B cell (primary cell): ENCODE measurements around the gene ICOS. TPM values are rescaled to one million over a fixed set of nuclear protein-coding genes. Genes with fewer than 3 reads are reported as not detected.

Source experiments
- ATAC-seq: fragments of 200-7000 bp; cut with Tn5 transposase; one replicate; pipeline ENCODE4 v1.10.0; 2021; ENCODE audit warnings: low read depth, mild to moderate bottlenecking, moderate number of reproducible peaks, moderate library complexity
- CTCF ChIA-PET: fragments of 350-600 bp; sonication (Branson Sonifier 250); formaldehyde crosslinking; loops from one replicate; lab custom pipeline; 2021; ENCODE audit warnings: antibody characterized with exemption, inconsistent platforms; lab: Charles Lee
- POLR2A ChIA-PET: fragments of 350-600 bp; sonication (Branson Sonifier 250); formaldehyde crosslinking; loops from one replicate; lab custom pipeline; 2021; ENCODE audit warnings: antibody characterized with exemption; lab: Charles Lee
- DNase-seq: peaks from one replicate; pipeline ENCODE4 v3.0.0; 2013
- H2AFZ ChIP-seq: 2 replicates; pipeline ENCODE4 v1.6.1; 2012; ENCODE audit warnings: mild to moderate bottlenecking, low read depth, low read length; ENCODE audit not compliant: insufficient read depth, poor library complexity, severe bottlenecking
- H3K27ac ChIP-seq, 2 donors: 1 replicate in 1 of 2; 2 replicates in 1 of 2; pipeline ENCODE4 v1.5.1; 2012 to 2013; ENCODE audit warnings: low read length in 2 of 2, mild to moderate bottlenecking in 2 of 2, moderate library complexity in 1 of 2
- H3K27me3 ChIP-seq, 4 experiments: fragments of 200-600 bp in 1 of 4; sonication (generic) in 1 of 4; replicated peaks in 1 of 4; 1 replicate in 2 of 4; 2 replicates in 2 of 4; pipeline versions ENCODE4 v1.6.1 to v1.7.0; 2013 to 2016; ENCODE audit warnings: low read length in 3 of 4, mild to moderate bottlenecking in 2 of 4, mixed read lengths in 1 of 4, moderate library complexity in 1 of 4; ENCODE audit not compliant: insufficient read depth in 4 of 4, control insufficient read depth in 3 of 4; ENCODE audit errors: control extremely low read depth in 1 of 4
- H3K36me3 ChIP-seq, 2 experiments: replicated peaks in 1 of 2; 1 replicate in 1 of 2; 2 replicates in 1 of 2; pipeline versions ENCODE4 v1.6.1 to v1.7.1; 2013; ENCODE audit warnings: low read length in 1 of 2; ENCODE audit not compliant: insufficient read depth in 2 of 2, control insufficient read depth in 1 of 2; ENCODE audit errors: control extremely low read depth in 1 of 2, extremely low read depth in 1 of 2
- H3K4me1 ChIP-seq, 2 donors: fragments of 200-600 bp in 1 of 2; sonication (generic) in 1 of 2; 1 replicate in 1 of 2; 2 replicates in 1 of 2; pipeline versions ENCODE4 v1.5.1 to v1.6.1; 2013 to 2017; ENCODE audit warnings: low read length in 2 of 2; ENCODE audit not compliant: control insufficient read depth in 2 of 2, insufficient read depth in 2 of 2
- H3K4me2 ChIP-seq: replicated peaks from 2 replicates; pipeline ENCODE3; 2012; ENCODE audit warnings: mild to moderate bottlenecking, low read depth, low read length; ENCODE audit not compliant: poor library complexity, severe bottlenecking
- H3K4me3 ChIP-seq, 5 experiments: fragments of 200-600 bp in 1 of 5; sonication (generic) in 1 of 5; 1 replicate in 3 of 5; 2 replicates in 2 of 5; pipeline versions ENCODE4 v1.5.1 to v1.7.0; 2011 to 2016; ENCODE audit warnings: low read length in 4 of 5, mild to moderate bottlenecking in 4 of 5, low read depth in 2 of 5, control low read depth in 1 of 5, moderate library complexity in 1 of 5; ENCODE audit not compliant: insufficient read depth in 1 of 5; ENCODE audit errors: control extremely low read depth in 1 of 5, extremely low read depth in 1 of 5
- H3K79me2 ChIP-seq: fragments of 200-600 bp; sonication (generic); one replicate; pipeline ENCODE4 v1.6.0; 2016; ENCODE audit warnings: low read length; ENCODE audit not compliant: control insufficient read depth, insufficient read depth
- H3K9ac ChIP-seq: fragments of 200-600 bp; sonication (generic); 2 replicates; pipeline ENCODE4 v1.6.1; 2017; ENCODE audit warnings: mild to moderate bottlenecking, low read length, moderate library complexity
- H3K9me3 ChIP-seq, 3 donors: one replicate each; pipeline versions ENCODE4 v1.6.1 to v1.7.1; 2013; ENCODE audit warnings: low read length in 2 of 3; ENCODE audit not compliant: control insufficient read depth in 2 of 3, insufficient read depth in 1 of 3; ENCODE audit errors: control extremely low read depth in 1 of 3
- H4K20me1 ChIP-seq: 2 replicates; pipeline ENCODE4 v1.6.0; 2012; ENCODE audit warnings: mild to moderate bottlenecking, low read length; ENCODE audit not compliant: insufficient read depth, control insufficient read depth, poor library complexity, severe bottlenecking
- H3K27ac Mint-ChIP-seq: one replicate; pipeline ENCODE4 v1.8.0; 2021; ENCODE audit warnings: mixed read lengths
- H3K27me3 Mint-ChIP-seq: one replicate; pipeline ENCODE4 v1.8.0; 2021; ENCODE audit warnings: mixed read lengths
- H3K4me1 Mint-ChIP-seq: one replicate; pipeline ENCODE4 v1.8.0; 2021; ENCODE audit warnings: mixed read lengths
- H3K4me3 Mint-ChIP-seq: one replicate; pipeline ENCODE4 v1.8.0; 2021; ENCODE audit warnings: mixed read lengths
- H3K9me3 Mint-ChIP-seq: one replicate; pipeline ENCODE4 v1.8.0; 2022; ENCODE audit warnings: mixed read lengths; ENCODE audit not compliant: insufficient read depth
- CTCF ChIP-seq: fragments of 200-600 bp; IDR thresholded peaks from one replicate; pipeline ENCODE4 v1.8.0; 2022; ENCODE audit warnings: antibody characterized with exemption, mild to moderate bottlenecking
- EZH2 ChIP-seq: IDR thresholded peaks from 2 replicates; pipeline ENCODE4 v1.6.1; 2012; ENCODE audit warnings: borderline replicate concordance, low read depth, mild to moderate bottlenecking, moderate library complexity, low read length; ENCODE audit not compliant: insufficient read depth, poor library complexity, severe bottlenecking
- WGBS: methylation state at CpG from one replicate; pipeline ENCODE4 v1.1.5; 2013; ENCODE audit warnings: missing lambda C conversion rate; ENCODE audit not compliant: insufficient coverage; 5-methylcytosine and 5-hydroxymethylcytosine counted together
- intact Hi-C: fragments of 100-400 bp; cut with micrococcal nuclease; formaldehyde crosslinking; loops from one replicate; pipeline ENCODE4 v1.10.0; 2022
- polyA plus RNA-seq: library from polyadenylated mRNA; depleted of rRNA; stranded (reverse); fragments of >200 nt; gene quantifications from 2 replicates; pipeline ENCODE4 v1.2.3, GENCODE V29; 2012
- total RNA-seq, 2 donors: library from RNA; stranded (reverse); fragments of 120-200 nt in 1 of 2; gene quantifications; 1 replicate in 1 of 2; 2 replicates in 1 of 2; pipeline versions ENCODE4 v1.2.3 to v1.2.4, GENCODE V29; 2013 to 2022

Gene ICOS
- total and polyA plus RNA-seq, 2 donors (not counting 1 experiment from before 2014, with no cell fraction given), result 0.21 TPM; not detected in 1

GRCh38 chr2:203900253-203900652 is 36.3 kb upstream of the ICOS start:
- Histone ChIP-seq H3K9me3 (peaks cover 3 to 20% (median 10%) of the 10 kb centered on the region in 3 donors), H3K27ac (no peak overlapping the region), H4K20me1 (no peaks in the 10 kb centered on the region), H3K79me2 (no peaks in the 10 kb centered on the region), H3K4me2 (no peak overlapping the region), H2AFZ (no peak overlapping the region), H3K9ac (no peak overlapping the region), H3K27me3 (no peaks in the 10 kb centered on the region), H3K4me3 (no peak overlapping the region), H3K4me1 (peaks cover 14 to 17% of the 10 kb centered on the region in 2 donors), H3K36me3 (no peaks in the 10 kb centered on the region)
- Mint-ChIP-seq H3K27ac (no peak overlapping the region), H3K4me1 (peaks cover 21% of the 10 kb centered on the region), H3K9me3 (peaks cover 12% of the 10 kb centered on the region), H3K27me3 (peaks cover 10% of the 10 kb centered on the region), H3K4me3 (no peak overlapping the region)
- ChIA-PET CTCF (no interaction called here), POLR2A (no interaction called here)
- ATAC-seq, result no peak
- no CpG with 5 or more reads among the region's 2 CpGs for WGBS
- intact Hi-C loops, result no loop called here
- TF ChIP-seq CTCF (no peak), EZH2 (no peak)
- DNase-seq, result no peak

GRCh38 chr2:203904022-203904421 is 32.5 kb upstream of the ICOS start:
- Histone ChIP-seq H3K4me2 (no peak overlapping the region), H3K36me3 (no peaks in the 10 kb centered on the region), H3K79me2 (no peaks in the 10 kb centered on the region), H3K9ac (no peak overlapping the region), H3K27ac (no peak overlapping the region), H3K9me3 (peaks cover 3 to 20% (median 9%) of the 10 kb centered on the region in 3 donors), H3K4me1 (peaks cover 0 to under 1% of the 10 kb centered on the region in 2 donors), H2AFZ (no peak overlapping the region), H3K4me3 (no peak overlapping the region), H4K20me1 (no peaks in the 10 kb centered on the region), H3K27me3 (no peaks in the 10 kb centered on the region)
- no CpG with 5 or more reads among the region's 4 CpGs for WGBS
- intact Hi-C loops, result no loop called here
- ATAC-seq (no peak), DNase-seq (no peak)
- no peak overlapping the region for H3K27ac Mint-ChIP-seq
- peaks cover 12% of the 10 kb centered on the region for H3K9me3 Mint-ChIP-seq
- TF ChIP-seq EZH2 (no peak), CTCF (no peak)
- no peak overlapping the region for H3K4me3 Mint-ChIP-seq
- CTCF ChIA-PET, result no interaction called here
- H3K4me1 Mint-ChIP-seq, result peaks cover 2% of the 10 kb centered on the region
- POLR2A ChIA-PET, result no interaction called here
- H3K27me3 Mint-ChIP-seq, result peaks cover 10% of the 10 kb centered on the region
